Activated CD8-positive, alpha-beta T cell treated with anti-CD3 and anti-CD28 coated beads, Interleukin-2, amount 10 ng/mL, durations not matched to agents 7 days and 5 days (primary cell): ENCODE data around the gene MSH5. TPM values are rescaled to one million over a fixed set of nuclear protein-coding genes. Genes with fewer than 3 reads are reported as not detected.

ENCODE experiments used
- ATAC-seq: fragments of 150-1000 bp; cut with Tn5 transposase; one replicate; pipeline ENCODE4 v1.10.0; 2021; ENCODE audit warnings: moderate library complexity
- CTCF ChIA-PET: fragments of 350-600 bp; sonication (Branson Sonifier 250); formaldehyde crosslinking; loops from one replicate; lab custom pipeline; 2021; ENCODE audit warnings: antibody characterized with exemption; lab: Charles Lee
- POLR2A ChIA-PET: fragments of 350-600 bp; sonication (Branson Sonifier 250); formaldehyde crosslinking; loops from one replicate; lab custom pipeline; 2021; ENCODE audit warnings: antibody characterized with exemption; lab: Charles Lee
- DNase-seq: peaks from one replicate; pipeline ENCODE4 v3.0.0-alpha.2; 2020
- H3K27ac Mint-ChIP-seq: one replicate; pipeline ENCODE4 v1.8.0; 2021; ENCODE audit warnings: mild to moderate bottlenecking, mixed read lengths
- H3K27me3 Mint-ChIP-seq: one replicate; pipeline ENCODE4 v1.8.0; 2021; ENCODE audit warnings: low read depth, mixed read lengths
- H3K36me3 Mint-ChIP-seq: one replicate; pipeline ENCODE4 v1.8.0; 2021; ENCODE audit warnings: low read depth, mixed read lengths
- H3K4me1 Mint-ChIP-seq: one replicate; pipeline ENCODE4 v1.8.0; 2021; ENCODE audit warnings: low read depth, mixed read lengths
- H3K4me3 Mint-ChIP-seq: one replicate; pipeline ENCODE4 v1.8.0; 2021; ENCODE audit warnings: mild to moderate bottlenecking, mixed read lengths
- H3K9me3 Mint-ChIP-seq: one replicate; pipeline ENCODE4 v1.8.0; 2022; ENCODE audit warnings: mixed read lengths; ENCODE audit not compliant: insufficient read depth
- total RNA-seq, 2 experiments: library from RNA; stranded (reverse); gene quantifications; one replicate each; pipeline ENCODE4 v1.2.3, GENCODE V29; 2021

The MSH5 gene
- total RNA-seq, 2 experiments from 2014 or later, result 64.8 to 73.6 TPM

- ChIA-PET POLR2A (interaction anchor here (2.1 kb wide), 1 partner anchor 10 kb away, joined by 10 read pairs; the partner anchor contains the start of gene ABHD16A), CTCF (interaction anchor here (0.7 to 3.0 kb wide), 7 partner anchors 9 to 94 kb away, joined by 3 to 8 read pairs (median 3); partner anchors contain the start of genes ABHD16A, DDAH2, LSM2 and MPIG6B)
- Mint-ChIP-seq H3K27me3 (peaks cover 10% of the 10 kb centered on the region), H3K9me3 (no peaks in the 10 kb centered on the region), H3K4me3 (no peak overlapping the region), H3K36me3 (no peaks in the 10 kb centered on the region), H3K4me1 (peaks cover 24% of the 10 kb centered on the region), H3K27ac (no peak overlapping the region)
- DNase-seq, result no peak
- no peak for ATAC-seq
Measured at GRCh38 chr6:31713465-31713864, 26.3 kb upstream of the MSH5 start.

GRCh38 chr6:31713991-31714684 is 25.7 kb upstream of the MSH5 start:
- no peak for DNase-seq
- Mint-ChIP-seq H3K9me3 (no peaks in the 10 kb centered on the region), H3K27ac (no peak overlapping the region), H3K4me1 (peaks cover 24% of the 10 kb centered on the region), H3K27me3 (peaks cover 10% of the 10 kb centered on the region), H3K4me3 (no peak overlapping the region), H3K36me3 (no peaks in the 10 kb centered on the region)
- POLR2A ChIA-PET, result interaction anchor here (0.8 to 2.1 kb wide), 2 partner anchors 11 to 22 kb away, joined by 3 to 10 read pairs; partner anchors contain the start of genes ABHD16A and CLIC1
- CTCF ChIA-PET, result interaction anchor here (0.8 to 3.0 kb wide), 4 partner anchors 9 to 56 kb away, joined by 3 to 8 read pairs (median 3); partner anchors contain the start of genes DDAH2, MPIG6B and MSH5
- no peak for ATAC-seq

- no peak within 1 kb of the TSS for H3K4me3 Mint-ChIP-seq
- ATAC-seq (no peak), DNase-seq (no peak)
- H3K4me1 Mint-ChIP-seq, result peaks cover 23% of the 10 kb centered on the region
- ChIA-PET POLR2A (interaction anchor here (0.6 to 0.8 kb wide), 4 partner anchors 12 to 115 kb away, joined by 3 to 4 read pairs (median 3); partner anchors contain the start of genes ABHD16A, C6orf47 and CLIC1), CTCF (interaction anchor here (1.3 to 3.0 kb wide), 2 partner anchors 14 to 34 kb away, joined by 3 to 8 read pairs; partner anchors contain the start of genes DDAH2 and LY6G5C)
- H3K27me3 Mint-ChIP-seq, result peaks cover 11% of the 10 kb centered on the region
- no peak within 1 kb of the TSS for H3K27ac Mint-ChIP-seq
- H3K9me3 Mint-ChIP-seq, result no peaks in the 10 kb centered on the region
- H3K36me3 Mint-ChIP-seq, result no peaks in the 10 kb centered on the region
Measured at GRCh38 chr6:31715022-31715958, 24.5 kb upstream of the MSH5 start, which contains the start of gene LY6G6D. Gene LY6G6D, plus strand, starts transcription at chr6:31715348. Its CDS starts 8 bp downstream, at chr6:31715356.

- DNase-seq, result no peak
- peaks cover 6% of the 10 kb centered on the region for H3K4me1 Mint-ChIP-seq
- no peak overlapping the region for H3K27ac Mint-ChIP-seq
- H3K27me3 Mint-ChIP-seq, result peaks cover 18% of the 10 kb centered on the region
- H3K4me3 Mint-ChIP-seq, result no peak overlapping the region
- no peaks in the 10 kb centered on the region for H3K36me3 Mint-ChIP-seq
- H3K9me3 Mint-ChIP-seq, result no peaks in the 10 kb centered on the region
- ChIA-PET POLR2A (interaction anchor here (0.6 kb wide), 1 partner anchor 8 kb away, joined by 4 read pairs; no protein-coding TSS in a partner anchor), CTCF (no interaction called here)
- ATAC-seq, result no peak
Measured at GRCh38 chr6:31717499-31718222, 22.1 kb upstream of the MSH5 start.

GRCh38 chr6:31718265-31718664 is 21.5 kb upstream of the MSH5 start:
- DNase-seq, result no peak
- no peak overlapping the region for H3K4me3 Mint-ChIP-seq
- H3K36me3 Mint-ChIP-seq, result no peaks in the 10 kb centered on the region
- POLR2A ChIA-PET, result no interaction called here
- CTCF ChIA-PET, result no interaction called here
- peaks cover 11% of the 10 kb centered on the region for H3K4me1 Mint-ChIP-seq
- no peaks in the 10 kb centered on the region for H3K9me3 Mint-ChIP-seq
- H3K27me3 Mint-ChIP-seq, result peaks cover 14% of the 10 kb centered on the region
- H3K27ac Mint-ChIP-seq, result no peak overlapping the region
- no peak for ATAC-seq

GRCh38 chr6:31719001-31719400 is 20.8 kb upstream of the MSH5 start:
- Mint-ChIP-seq H3K4me1 (peaks cover 17% of the 10 kb centered on the region), H3K27me3 (peaks cover 12% of the 10 kb centered on the region), H3K27ac (no peak overlapping the region), H3K9me3 (no peaks in the 10 kb centered on the region), H3K36me3 (no peaks in the 10 kb centered on the region), H3K4me3 (no peak overlapping the region)
- no peak for DNase-seq
- CTCF ChIA-PET, result no interaction called here
- POLR2A ChIA-PET, result no interaction called here
- ATAC-seq, result no peak

GRCh38 chr6:31720196-31720770 is 19.5 kb upstream of the MSH5 start:
- DNase-seq, result no peak
- no peaks in the 10 kb centered on the region for H3K9me3 Mint-ChIP-seq
- H3K4me1 Mint-ChIP-seq, result peaks cover 15% of the 10 kb centered on the region
- CTCF ChIA-PET, result no interaction called here
- H3K36me3 Mint-ChIP-seq, result no peaks in the 10 kb centered on the region
- no peak for ATAC-seq
- H3K27me3 Mint-ChIP-seq, result peaks cover 8% of the 10 kb centered on the region
- no peak overlapping the region for H3K4me3 Mint-ChIP-seq
- H3K27ac Mint-ChIP-seq, result no peak overlapping the region
- POLR2A ChIA-PET, result interaction anchor here (1.8 kb wide), 1 partner anchor 10 kb away, joined by 5 read pairs; no protein-coding TSS in a partner anchor

- H3K9me3 Mint-ChIP-seq, result no peaks in the 10 kb centered on the region
- DNase-seq (no peak), ATAC-seq (no peak)
- CTCF ChIA-PET, result no interaction called here
- H3K36me3 Mint-ChIP-seq, result peaks cover 8% of the 10 kb centered on the region
- POLR2A ChIA-PET, result interaction anchor here (1.8 to 3.5 kb wide), 2 partner anchors 9 to 19 kb away, joined by 5 to 14 read pairs; partner anchors contain the start of gene MSH5
- H3K27me3 Mint-ChIP-seq, result peaks cover 8% of the 10 kb centered on the region
- no peak within 1 kb of the TSS for H3K4me3 Mint-ChIP-seq
- peaks cover 25% of the 10 kb centered on the region for H3K4me1 Mint-ChIP-seq
- H3K27ac Mint-ChIP-seq, result peak within 1 kb of the TSS; percentile 40
Measured at GRCh38 chr6:31721351-31722020, 18.3 kb upstream of the MSH5 start, which contains the start of gene LY6G6C. Gene LY6G6C, minus strand, starts transcription at chr6:31721746. Its CDS starts 67 bp downstream, at chr6:31721679.

- Mint-ChIP-seq H3K4me3 (no peak overlapping the region), H3K36me3 (peaks cover 14% of the 10 kb centered on the region), H3K9me3 (no peaks in the 10 kb centered on the region), H3K27me3 (peaks cover 8% of the 10 kb centered on the region), H3K4me1 (peaks cover 32% of the 10 kb centered on the region), H3K27ac (peak overlapping the region; percentile 40)
- ChIA-PET POLR2A (interaction anchor here (3.5 kb wide), 1 partner anchor 18 kb away, joined by 14 read pairs; the partner anchor contains the start of gene MSH5), CTCF (interaction anchor here (2.4 kb wide), 1 partner anchor 48 kb away, joined by 7 read pairs; no protein-coding TSS in a partner anchor)
- no peak for ATAC-seq
- no peak for DNase-seq
Measured at GRCh38 chr6:31722173-31722572, 17.6 kb upstream of the MSH5 start.
